Vagina (tissue), 2 donors: ENCODE results near the gene FSTL4. TPM values are rescaled to one million over a fixed set of nuclear protein-coding genes. Genes with fewer than 3 reads are reported as not detected.

ENCODE experiments used
- DNase-seq, 2 donors: peaks; one replicate each; pipeline ENCODE4 v3.0.0-alpha.2; 2017; ENCODE audit errors: extremely low spot score in 2 of 2
- H3K27ac ChIP-seq: fragments of 200-600 bp; sonication (generic); one replicate; pipeline ENCODE4 v1.5.1; 2019
- H3K27me3 ChIP-seq: fragments of 200-600 bp; sonication (generic); one replicate; pipeline ENCODE4 v1.5.1; 2019
- H3K36me3 ChIP-seq, 2 donors: fragments of 200-600 bp; sonication (generic); one replicate each; pipeline ENCODE4 v1.5.1; 2017 to 2019
- H3K4me1 ChIP-seq: fragments of 200-600 bp; sonication (generic); one replicate; pipeline ENCODE4 v1.5.1; 2019
- H3K4me3 ChIP-seq, 2 donors: fragments of 200-600 bp; sonication (generic); 1 replicate in 1 of 2; 2 replicates in 1 of 2; pipeline ENCODE4 v1.5.1; 2016 to 2019
- H3K9me3 ChIP-seq: fragments of 200-600 bp; sonication (generic); one replicate; pipeline ENCODE4 v1.5.1; 2019
- POLR2A ChIP-seq, 2 donors: fragments of 450-650 bp; IDR thresholded peaks; one replicate each; pipeline ENCODE4 v1.6.1; 2017; ENCODE audit warnings: antibody characterized with exemption in 2 of 2, mild to moderate bottlenecking in 2 of 2, moderate library complexity in 2 of 2
- POLR2AphosphoS5 ChIP-seq, 2 donors: sonication (generic); formaldehyde crosslinking; IDR thresholded peaks; one replicate each; pipeline ENCODE4 v1.9.0; 2017; ENCODE audit warnings: antibody characterized with exemption in 2 of 2, mild to moderate bottlenecking in 2 of 2, low read depth in 1 of 2; ENCODE audit not compliant: insufficient read depth in 1 of 2
- intact Hi-C: fragments of 100-400 bp; cut with DNase I; formaldehyde crosslinking; loops from one replicate; pipeline ENCODE4 v1.15.1; 2023
- total RNA-seq: library from RNA; depleted of rRNA; stranded (reverse); fragments of >200 nt; gene quantifications from one replicate; pipeline ENCODE4 v1.2.3, GENCODE V29; 2016
- TF ChIP-seq, protein P1 (sequence below), 3 experiments: fragments of 450-650 bp in 2 of 3; fragments of 200-600 bp in 1 of 3; sonication (generic) in 1 of 3; IDR thresholded peaks; one replicate each; pipeline ENCODE4 v1.5.1; 2017 to 2019; ENCODE audit warnings: antibody characterized with exemption in 3 of 3, mild to moderate bottlenecking in 2 of 3, moderate library complexity in 2 of 3

FSTL4 gene
- total RNA-seq, 1 donor from 2014 or later: 3.7 TPM

DNA sequence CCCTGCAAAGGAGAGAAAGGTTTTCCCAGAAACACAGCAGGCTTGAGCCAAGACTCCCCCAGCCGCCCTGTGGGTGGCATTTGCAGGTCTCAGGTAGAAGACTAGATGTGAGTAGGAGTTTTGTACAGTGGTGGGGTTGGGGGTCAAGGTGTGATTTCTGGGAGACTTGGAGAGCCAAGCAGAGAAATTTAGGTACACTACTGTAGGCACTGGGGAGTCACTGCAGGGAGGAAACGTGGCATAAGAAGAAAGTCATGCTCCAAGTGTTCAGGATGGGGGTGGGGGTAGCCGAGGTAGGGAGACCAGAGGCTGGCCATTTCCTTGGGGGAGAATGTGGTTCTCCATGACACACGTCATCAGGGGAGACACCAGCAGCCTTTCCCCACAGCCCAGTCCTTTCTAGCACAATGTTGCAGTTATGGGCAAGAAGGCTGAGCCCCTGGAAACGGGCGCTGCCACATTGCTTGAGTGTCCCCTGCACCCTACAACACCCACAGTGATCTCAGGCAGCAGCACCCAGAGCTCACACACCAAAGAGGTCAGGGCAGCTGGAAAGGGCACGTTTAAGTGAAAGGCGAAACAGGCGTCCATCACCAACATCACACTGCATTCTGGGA, 210.5 kb downstream of the FSTL4 start:
- no peaks in the 10 kb centered on the region for H3K9me3 ChIP-seq
- no peak for TF ChIP-seq POLR2A (IDR thresholded peaks at IDR 0.05)
- TF ChIP-seq POLR2AphosphoS5 (IDR thresholded peaks at IDR 0.05; ENCODE audit: insufficient read depth in 1 of 2, low read depth in 1 of 2): no peak
- TF ChIP-seq, protein P1, sequence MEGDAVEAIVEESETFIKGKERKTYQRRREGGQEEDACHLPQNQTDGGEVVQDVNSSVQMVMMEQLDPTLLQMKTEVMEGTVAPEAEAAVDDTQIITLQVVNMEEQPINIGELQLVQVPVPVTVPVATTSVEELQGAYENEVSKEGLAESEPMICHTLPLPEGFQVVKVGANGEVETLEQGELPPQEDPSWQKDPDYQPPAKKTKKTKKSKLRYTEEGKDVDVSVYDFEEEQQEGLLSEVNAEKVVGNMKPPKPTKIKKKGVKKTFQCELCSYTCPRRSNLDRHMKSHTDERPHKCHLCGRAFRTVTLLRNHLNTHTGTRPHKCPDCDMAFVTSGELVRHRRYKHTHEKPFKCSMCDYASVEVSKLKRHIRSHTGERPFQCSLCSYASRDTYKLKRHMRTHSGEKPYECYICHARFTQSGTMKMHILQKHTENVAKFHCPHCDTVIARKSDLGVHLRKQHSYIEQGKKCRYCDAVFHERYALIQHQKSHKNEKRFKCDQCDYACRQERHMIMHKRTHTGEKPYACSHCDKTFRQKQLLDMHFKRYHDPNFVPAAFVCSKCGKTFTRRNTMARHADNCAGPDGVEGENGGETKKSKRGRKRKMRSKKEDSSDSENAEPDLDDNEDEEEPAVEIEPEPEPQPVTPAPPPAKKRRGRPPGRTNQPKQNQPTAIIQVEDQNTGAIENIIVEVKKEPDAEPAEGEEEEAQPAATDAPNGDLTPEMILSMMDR (IDR thresholded peaks at IDR 0.05): no peak
- peak; percentile 52 to 74 for DNase-seq
- H3K4me1 ChIP-seq: no peaks in the 10 kb centered on the region
- no peaks in the 10 kb centered on the region for H3K36me3 ChIP-seq
- intact Hi-C loops: no loop called here
- no peak overlapping the region for H3K27ac ChIP-seq
- H3K4me3 ChIP-seq: no peak overlapping the region
- no peaks in the 10 kb centered on the region for H3K27me3 ChIP-seq

GRCh38 chr5:133400831-133401351, 211.4 kb downstream of the FSTL4 start:
- intact Hi-C loops: no loop called here
- TF ChIP-seq POLR2A (IDR thresholded peaks at IDR 0.05): no peak
- TF ChIP-seq, protein P1 (IDR thresholded peaks at IDR 0.05): no peak
- no peak for TF ChIP-seq POLR2AphosphoS5 (IDR thresholded peaks at IDR 0.05; ENCODE audit: insufficient read depth in 1 of 2, low read depth in 1 of 2)
- no peaks in the 10 kb centered on the region for H3K27me3 ChIP-seq
- no peaks in the 10 kb centered on the region for H3K4me1 ChIP-seq
- no peak overlapping the region for H3K27ac ChIP-seq
- peak; percentile 62 to 67 for DNase-seq
- no peaks in the 10 kb centered on the region for H3K36me3 ChIP-seq
- no peaks in the 10 kb centered on the region for H3K9me3 ChIP-seq
- no peak overlapping the region for H3K4me3 ChIP-seq

GRCh38 chr5:133400120-133400519, 212.2 kb downstream of the FSTL4 start:
- DNase-seq: peak; percentile 67 to 74
- no peaks in the 10 kb centered on the region for H3K27me3 ChIP-seq
- TF ChIP-seq POLR2AphosphoS5 (IDR thresholded peaks at IDR 0.05; ENCODE audit: insufficient read depth in 1 of 2, low read depth in 1 of 2): no peak
- TF ChIP-seq, protein P1 (IDR thresholded peaks at IDR 0.05): no peak
- no peak for TF ChIP-seq POLR2A (IDR thresholded peaks at IDR 0.05)
- no peak overlapping the region for H3K27ac ChIP-seq
- H3K9me3 ChIP-seq: no peaks in the 10 kb centered on the region
- H3K36me3 ChIP-seq: no peaks in the 10 kb centered on the region
- no peak overlapping the region for H3K4me3 ChIP-seq
- intact Hi-C loops: no loop called here
- no peaks in the 10 kb centered on the region for H3K4me1 ChIP-seq

DNA sequence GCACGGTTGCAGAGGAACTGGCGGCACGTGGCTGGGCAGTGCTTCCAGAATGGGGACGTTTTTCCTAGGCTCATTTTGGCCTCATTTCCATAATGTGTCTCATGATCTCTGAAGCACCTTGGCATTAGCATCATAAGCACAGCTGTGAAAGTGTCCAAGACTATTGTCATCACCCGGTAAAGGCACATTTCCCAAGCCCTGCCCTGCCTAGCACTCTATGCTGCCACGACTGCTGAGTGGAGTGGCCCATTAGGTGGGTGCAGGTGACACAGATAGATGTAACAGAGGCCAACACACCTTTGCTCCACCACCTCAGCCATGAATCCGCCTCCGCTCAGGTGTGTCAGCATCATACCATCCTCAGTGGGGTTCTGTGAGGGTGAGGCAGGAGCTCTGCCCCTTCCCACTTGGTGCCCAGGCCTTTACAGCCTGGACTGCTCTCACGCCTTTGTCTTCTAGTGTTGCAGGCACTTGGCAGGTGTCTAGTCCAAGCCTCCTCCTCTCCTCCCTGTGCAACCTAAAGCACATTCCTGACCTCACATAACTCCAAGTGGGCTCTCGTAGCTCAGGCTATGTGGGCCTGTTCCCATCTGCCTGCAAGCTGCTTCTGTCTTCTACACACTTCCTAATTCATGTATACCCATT, 213.0 kb downstream of the FSTL4 start:
- DNase-seq: peak; percentile 70 to 72
- no peak overlapping the region for H3K4me3 ChIP-seq
- H3K9me3 ChIP-seq: no peaks in the 10 kb centered on the region
- H3K4me1 ChIP-seq: no peaks in the 10 kb centered on the region
- TF ChIP-seq POLR2A (IDR thresholded peaks at IDR 0.05): no peak
- no peak overlapping the region for H3K27ac ChIP-seq
- H3K36me3 ChIP-seq: no peaks in the 10 kb centered on the region
- no peaks in the 10 kb centered on the region for H3K27me3 ChIP-seq
- intact Hi-C loops: no loop called here

GRCh38 chr5:133398646-133399101, 213.7 kb downstream of the FSTL4 start:
- no peaks in the 10 kb centered on the region for H3K36me3 ChIP-seq
- intact Hi-C loops: no loop called here
- no peaks in the 10 kb centered on the region for H3K4me1 ChIP-seq
- H3K9me3 ChIP-seq: no peaks in the 10 kb centered on the region
- peak in 1 of 2 donors; percentile 31 for DNase-seq
- TF ChIP-seq, protein P1 (IDR thresholded peaks at IDR 0.05): no peak
- TF ChIP-seq POLR2A (IDR thresholded peaks at IDR 0.05) (no peak), POLR2AphosphoS5 (IDR thresholded peaks at IDR 0.05; ENCODE audit: insufficient read depth in 1 of 2, low read depth in 1 of 2) (no peak)
- no peaks in the 10 kb centered on the region for H3K27me3 ChIP-seq
- no peak overlapping the region for H3K27ac ChIP-seq
- H3K4me3 ChIP-seq: no peak overlapping the region
